KMS-11 (cell line): Measurements from ENCODE around the gene ITGB3.

ENCODE experiments used
- H2AFZ ChIP-seq: fragments of 200-600 bp; sonication (generic); 2 replicates; pipeline ENCODE4 v1.6.1; 2016; ENCODE audit warnings: antibody characterized with exemption, mixed run types, low read depth
- H3K27ac ChIP-seq: fragments of 200-600 bp; sonication (generic); 2 replicates; pipeline ENCODE4 v1.6.1; 2016; ENCODE audit warnings: mild to moderate bottlenecking, mixed run types
- H3K27me3 ChIP-seq: fragments of 200-600 bp; sonication (generic); 2 replicates; pipeline ENCODE4 v1.6.1; 2017; ENCODE audit warnings: mild to moderate bottlenecking, low read depth, mixed run types, moderate library complexity; ENCODE audit not compliant: insufficient read depth
- H3K36me3 ChIP-seq: fragments of 200-600 bp; sonication (generic); 2 replicates; pipeline ENCODE4 v1.6.1; 2017; ENCODE audit warnings: mild to moderate bottlenecking, mixed run types; ENCODE audit not compliant: insufficient read depth
- H3K4me1 ChIP-seq: fragments of 200-600 bp; sonication (generic); 2 replicates; pipeline ENCODE4 v1.6.1; 2016; ENCODE audit warnings: mild to moderate bottlenecking, low read depth, mixed run types; ENCODE audit not compliant: poor library complexity, severe bottlenecking
- H3K4me2 ChIP-seq: fragments of 200-600 bp; sonication (generic); 2 replicates; pipeline ENCODE4 v1.7.0; 2016; ENCODE audit warnings: mild to moderate bottlenecking, mixed run types
- H3K4me3 ChIP-seq: fragments of 200-600 bp; sonication (generic); IDR thresholded peaks from 2 replicates; pipeline ENCODE4 v1.6.1; 2017; ENCODE audit warnings: low read depth, low read length, mixed read lengths; ENCODE audit not compliant: insufficient read depth
- H3K79me2 ChIP-seq: fragments of 200-600 bp; sonication (generic); 2 replicates; pipeline ENCODE4 v1.6.1; 2016; ENCODE audit warnings: low read depth, mixed run types; ENCODE audit not compliant: insufficient read depth
- H3K9ac ChIP-seq: fragments of 200-600 bp; sonication (generic); 2 replicates; pipeline ENCODE4 v1.6.1; 2016; ENCODE audit warnings: mild to moderate bottlenecking, mixed run types
- H4K20me1 ChIP-seq: fragments of 200-600 bp; sonication (generic); 2 replicates; pipeline ENCODE4 v1.6.1; 2016; ENCODE audit warnings: mild to moderate bottlenecking, mixed run types; ENCODE audit not compliant: insufficient read depth
- CTCF ChIP-seq: fragments of 200-600 bp; sonication (generic); conservative IDR thresholded peaks from 2 replicates; pipeline ENCODE4 v1.6.1; 2017; ENCODE audit warnings: low read depth, mild to moderate bottlenecking, antibody characterized with exemption, low read length, moderate library complexity, mixed read lengths

Gene ITGB3

DNA sequence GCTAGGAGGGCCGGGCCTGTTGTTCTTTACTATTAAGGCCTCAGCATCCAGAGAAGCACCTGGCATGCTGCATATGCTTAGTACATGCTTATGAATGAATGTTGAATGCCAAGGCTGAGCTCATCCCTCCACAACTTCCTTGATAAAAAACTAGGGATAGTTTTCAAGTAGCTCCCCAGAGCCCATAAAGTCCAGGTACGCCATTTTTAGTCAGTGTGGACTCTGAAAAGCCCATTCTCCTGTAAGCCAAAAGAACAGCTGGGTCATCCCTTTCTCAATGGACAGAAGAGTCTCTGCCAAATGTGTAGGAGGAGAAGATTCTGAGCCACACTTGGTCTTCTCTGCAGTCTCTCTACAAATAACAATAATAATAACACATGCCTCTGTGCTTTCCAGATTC lies 8.9 kb upstream of the ITGB3 start:
- no peak overlapping the region for H2AFZ ChIP-seq
- H3K79me2 ChIP-seq = no peaks in the 10 kb centered on the region

GRCh38 chr17:47246120-47246519 lies 7.5 kb upstream of the ITGB3 start:
- H3K4me2 ChIP-seq = no peak overlapping the region

More for the DNA sequence above, 8.9 kb upstream of the ITGB3 start:
- H3K4me1 ChIP-seq = peaks cover 13% of the 10 kb centered on the region
- no peak overlapping the region for H3K4me3 ChIP-seq
- no peaks in the 10 kb centered on the region for H4K20me1 ChIP-seq
- TF ChIP-seq CTCF = no peak
- no peaks in the 10 kb centered on the region for H3K27me3 ChIP-seq
- no peak overlapping the region for H3K9ac ChIP-seq
- H3K27ac ChIP-seq = no peak overlapping the region
- no peak overlapping the region for H3K4me2 ChIP-seq
- H3K36me3 ChIP-seq = no peaks in the 10 kb centered on the region

GRCh38 chr17:47250855-47251254 lies 2.8 kb upstream of the ITGB3 start:
- no peaks in the 10 kb centered on the region for H3K79me2 ChIP-seq
- no peak overlapping the region for H3K4me2 ChIP-seq
- H3K27me3 ChIP-seq = peaks cover 3% of the 10 kb centered on the region; the same call in 1 of the 2 replicates
- no peak overlapping the region for H2AFZ ChIP-seq
- no peak overlapping the region for H3K4me3 ChIP-seq
- no peaks in the 10 kb centered on the region for H3K36me3 ChIP-seq
- H4K20me1 ChIP-seq = no peaks in the 10 kb centered on the region
- TF ChIP-seq CTCF = no peak
- peaks cover 5% of the 10 kb centered on the region for H3K4me1 ChIP-seq
- no peak overlapping the region for H3K27ac ChIP-seq
- no peak overlapping the region for H3K9ac ChIP-seq

More at GRCh38 chr17:47246120-47246519, 7.5 kb upstream of the ITGB3 start:
- Histone ChIP-seq H3K79me2 (no peaks in the 10 kb centered on the region), H3K27ac (no peak overlapping the region), H3K9ac (no peak overlapping the region), H3K4me3 (no peak overlapping the region), H3K4me1 (no peaks in the 10 kb centered on the region), H4K20me1 (no peaks in the 10 kb centered on the region), H2AFZ (no peak overlapping the region), H3K27me3 (no peaks in the 10 kb centered on the region), H3K36me3 (no peaks in the 10 kb centered on the region)
- no peak for TF ChIP-seq CTCF

DNA sequence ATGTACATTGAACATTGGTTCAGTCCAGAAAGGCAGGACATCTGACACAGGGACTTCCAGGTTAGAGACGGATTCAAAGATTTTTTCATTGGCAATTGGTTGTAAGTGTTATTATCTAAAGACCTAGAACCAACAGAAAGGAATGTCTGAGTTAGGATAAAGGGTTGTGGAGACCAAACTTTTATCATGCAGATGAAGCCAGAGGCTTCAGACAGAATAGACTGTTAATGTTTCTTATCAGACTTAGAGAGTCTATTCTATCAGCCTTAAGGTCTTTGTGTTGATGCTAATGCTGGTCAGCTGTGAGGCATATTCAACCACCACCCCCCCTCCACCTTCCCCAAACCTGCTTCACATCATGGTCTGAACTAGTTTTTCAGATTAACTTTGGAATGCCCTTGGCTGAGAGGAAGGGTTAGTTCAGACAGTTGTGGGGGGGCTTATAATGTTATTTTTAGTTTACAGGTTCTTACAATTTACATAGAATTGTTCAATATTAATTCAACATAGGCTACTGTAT lies 2.1 kb upstream of the ITGB3 start:
- H3K36me3 ChIP-seq = no peaks in the 10 kb centered on the region
- H2AFZ ChIP-seq = no peak overlapping the region
- H3K27me3 ChIP-seq = peaks cover 3% of the 10 kb centered on the region; the same call in 1 of the 2 replicates
- no peak for TF ChIP-seq CTCF
- H3K27ac ChIP-seq = no peak overlapping the region
- no peaks in the 10 kb centered on the region for H3K79me2 ChIP-seq
- H4K20me1 ChIP-seq = no peaks in the 10 kb centered on the region
- H3K4me2 ChIP-seq = no peak overlapping the region
- H3K4me3 ChIP-seq = no peak overlapping the region
- H3K4me1 ChIP-seq = peaks cover 5% of the 10 kb centered on the region
- H3K9ac ChIP-seq = no peak overlapping the region
